Midbrain (tissue), 1 donor: Measurements from ENCODE around the gene RFX1.
"Not testable (repeated sequence)": the region's sequence is repeated elsewhere in the genome, so short reads cannot be mapped to it uniquely, and the experiment has no call there.

ENCODE experiments used
- DNase-seq: peaks from one replicate; lab custom pipeline; 2025; lab: John Stamatoyannopoulos, UW

RFX1 gene

DNA sequence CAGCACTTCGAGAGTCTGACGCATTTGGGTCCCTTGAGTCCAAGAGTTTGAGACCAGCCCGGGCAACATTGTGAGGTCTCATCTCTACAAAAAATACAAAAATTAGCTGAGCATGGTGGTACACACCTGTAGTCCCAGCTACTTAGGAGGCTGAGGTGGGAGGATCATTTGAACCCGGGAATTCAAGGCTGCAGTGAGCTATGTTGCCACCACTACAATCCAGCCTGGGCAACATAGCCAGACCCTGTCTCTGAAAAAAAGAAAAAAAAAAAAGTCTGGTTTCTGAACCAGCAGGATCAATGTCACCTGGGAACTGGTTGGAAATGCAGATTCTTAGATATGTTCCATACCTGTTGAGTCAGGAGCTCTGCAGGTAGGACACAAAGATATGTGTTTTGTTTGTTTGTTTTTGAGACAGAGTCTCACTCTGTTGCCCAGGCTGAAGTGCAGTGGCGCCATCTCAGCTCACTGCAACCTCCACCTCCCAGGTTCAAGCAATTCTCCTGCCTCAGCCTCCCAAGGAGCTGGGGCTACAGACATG, 20.6 kb upstream of the RFX1 start:
- not testable (repeated sequence) for DNase-seq

DNA sequence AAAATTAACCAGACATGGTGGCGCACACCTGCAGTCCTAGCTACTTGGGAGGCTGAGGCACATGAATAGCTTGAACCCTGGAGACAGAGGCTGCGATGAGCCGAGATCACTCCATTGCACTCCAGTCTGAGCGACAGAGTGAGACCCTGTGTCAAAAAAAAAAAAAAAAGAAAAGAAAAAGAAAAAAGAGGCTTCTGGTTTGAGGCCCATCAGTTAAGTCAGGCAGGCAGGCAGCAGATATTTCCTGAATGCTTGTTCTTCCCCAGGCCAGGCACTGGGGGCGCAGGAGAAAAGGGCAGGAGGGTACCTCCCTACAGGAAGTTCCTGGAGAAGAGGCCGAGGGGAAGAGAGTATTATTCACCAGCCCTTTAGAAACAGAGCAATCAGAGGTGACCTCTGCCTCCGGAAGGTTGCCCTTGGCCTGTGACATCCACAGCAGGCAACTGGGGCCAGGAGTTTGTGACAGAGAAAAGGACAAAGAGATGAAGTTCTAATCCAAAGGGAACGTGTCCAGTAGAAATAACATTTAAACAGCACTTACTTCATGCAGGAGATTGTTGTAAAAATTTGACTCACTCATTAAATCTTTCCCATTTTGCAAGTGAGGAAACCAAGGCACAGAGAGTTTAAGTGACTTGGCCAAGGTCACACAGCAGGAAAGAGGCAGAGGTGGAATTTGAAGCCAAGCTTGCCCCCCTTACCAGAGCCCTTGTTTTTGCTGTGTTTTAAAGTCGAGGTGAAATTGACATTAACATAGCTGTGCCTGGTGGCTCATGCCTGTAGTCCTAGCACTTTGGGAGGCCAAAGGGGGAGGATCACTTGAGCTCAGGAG, 17.5 kb upstream of the RFX1 start:
- DNase-seq = no peak

DNA sequence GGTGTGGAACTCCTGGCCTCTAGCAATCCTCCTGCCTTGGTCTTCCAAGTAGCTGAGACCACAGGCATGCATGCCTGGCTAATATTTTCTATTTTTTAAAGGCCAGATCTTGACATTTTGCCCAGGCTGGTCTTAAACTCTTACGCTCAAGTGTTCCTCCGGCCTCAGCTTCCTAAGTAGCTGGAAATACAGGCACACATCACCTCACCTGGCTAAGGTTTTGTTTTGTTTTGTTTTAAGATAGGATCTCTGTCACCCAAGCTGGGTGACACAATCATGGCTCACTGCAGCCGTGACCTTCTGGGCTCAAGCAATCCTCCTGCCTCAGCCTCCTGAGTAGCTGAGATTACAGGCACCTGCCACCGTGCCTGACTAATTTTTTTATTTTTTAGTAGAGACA, 16.3 kb upstream of the RFX1 start:
- DNase-seq = no peak

DNA sequence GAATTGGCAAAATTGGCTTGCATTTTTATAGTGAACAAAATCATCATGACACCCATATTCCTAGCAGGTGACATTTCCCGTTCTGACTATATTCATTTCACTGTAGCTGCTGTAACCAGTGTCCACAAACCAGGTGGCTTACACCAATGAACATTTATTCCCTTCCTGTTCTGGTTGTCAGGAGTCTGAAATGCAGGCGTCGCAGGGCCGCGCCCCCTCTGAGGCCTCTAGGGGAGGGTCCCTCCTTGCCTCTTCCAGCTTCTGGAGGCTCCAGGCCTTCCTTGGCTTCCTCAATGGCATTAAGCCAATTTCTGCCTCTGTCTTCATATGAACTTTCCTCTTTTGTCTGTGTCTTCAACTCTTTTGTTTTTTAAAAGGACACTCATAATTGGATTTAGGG, 15.4 kb upstream of the RFX1 start:
- no peak for DNase-seq

DNA sequence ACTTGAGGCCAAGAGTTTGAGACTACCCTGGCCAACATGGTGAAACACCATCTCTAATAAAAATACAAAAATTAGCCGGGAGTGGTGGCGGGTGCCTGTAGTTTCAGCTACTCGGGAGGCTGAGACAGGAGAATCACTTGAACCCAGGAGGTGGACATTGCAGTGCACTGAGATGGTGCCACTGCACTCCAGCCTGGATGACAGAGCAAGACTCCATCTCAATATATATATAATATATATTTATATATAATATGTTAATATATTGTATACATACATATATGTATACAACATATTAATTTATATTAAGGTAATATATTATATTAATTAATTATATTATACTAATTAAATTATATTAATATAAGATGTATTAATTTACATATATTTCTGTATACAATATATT, 13.6 kb upstream of the RFX1 start:
- not testable (repeated sequence) for DNase-seq

DNA sequence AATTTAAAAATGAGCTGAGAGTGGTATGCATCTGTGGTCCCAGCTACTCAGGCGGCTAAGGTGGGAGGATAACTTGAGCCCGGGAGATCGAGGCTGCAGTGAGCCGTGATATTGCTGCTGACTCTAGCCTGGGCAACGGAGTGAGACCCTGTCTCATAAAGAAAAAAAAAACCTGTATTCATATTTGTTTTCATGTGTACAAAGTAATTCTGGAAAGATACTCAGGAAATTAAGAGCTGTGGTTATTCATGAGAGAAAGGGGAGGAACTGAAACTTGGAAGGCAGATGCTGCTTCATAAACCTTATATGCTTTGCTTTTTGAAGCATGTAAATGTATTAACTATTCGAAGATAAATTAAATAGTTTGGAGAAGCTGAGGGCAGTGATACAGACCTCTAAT, 13.0 kb upstream of the RFX1 start:
- no peak for DNase-seq

DNA sequence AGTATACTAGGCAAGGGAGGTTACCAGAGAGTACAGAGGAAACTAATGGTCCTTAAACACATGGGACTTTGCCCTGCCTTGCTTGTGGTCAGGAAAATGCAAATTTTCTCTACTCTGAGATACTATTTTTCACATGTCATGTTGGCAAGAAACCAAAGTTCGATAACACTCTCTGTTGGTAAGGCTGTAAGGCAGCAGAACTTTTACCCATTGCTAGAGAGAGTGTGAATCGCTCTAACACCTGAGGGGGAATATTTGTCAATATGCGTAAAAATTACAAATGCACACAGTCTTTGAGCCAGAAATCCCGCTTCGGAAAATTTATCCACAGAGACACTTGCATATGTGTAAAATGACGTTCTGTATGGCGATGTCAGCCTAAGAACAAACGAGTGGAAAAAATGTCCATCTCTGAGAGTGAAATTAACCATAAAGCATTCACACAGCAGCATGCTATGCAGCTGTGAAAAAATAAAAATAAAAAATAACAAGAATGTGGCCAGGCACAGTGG, 9.5 kb upstream of the RFX1 start:
- DNase-seq = no peak

DNA sequence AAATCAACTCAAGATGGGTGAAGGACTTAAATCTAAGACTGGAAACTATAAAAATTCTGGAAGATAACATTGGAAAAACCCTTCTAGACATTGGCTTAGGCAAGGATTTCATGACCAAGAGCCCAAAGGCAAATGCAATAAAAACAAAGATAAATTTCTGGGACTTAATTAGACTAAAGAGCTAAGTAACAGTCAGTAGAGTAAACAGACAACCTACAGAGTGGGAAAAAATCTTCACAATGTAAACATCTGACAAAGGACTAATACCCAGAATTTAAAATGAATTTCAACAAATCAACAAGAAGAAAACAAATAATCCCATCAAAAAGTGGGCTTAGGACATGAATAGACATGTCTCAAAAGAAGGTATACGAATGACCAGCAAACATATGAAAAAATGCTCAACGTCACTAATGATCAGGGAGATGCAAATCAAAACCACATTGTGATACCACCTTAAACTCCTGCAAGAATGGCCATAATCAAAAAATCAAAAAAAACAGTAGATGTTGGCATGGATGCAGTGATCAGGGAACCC, 6.3 kb upstream of the RFX1 start:
- DNase-seq = no peak

DNA sequence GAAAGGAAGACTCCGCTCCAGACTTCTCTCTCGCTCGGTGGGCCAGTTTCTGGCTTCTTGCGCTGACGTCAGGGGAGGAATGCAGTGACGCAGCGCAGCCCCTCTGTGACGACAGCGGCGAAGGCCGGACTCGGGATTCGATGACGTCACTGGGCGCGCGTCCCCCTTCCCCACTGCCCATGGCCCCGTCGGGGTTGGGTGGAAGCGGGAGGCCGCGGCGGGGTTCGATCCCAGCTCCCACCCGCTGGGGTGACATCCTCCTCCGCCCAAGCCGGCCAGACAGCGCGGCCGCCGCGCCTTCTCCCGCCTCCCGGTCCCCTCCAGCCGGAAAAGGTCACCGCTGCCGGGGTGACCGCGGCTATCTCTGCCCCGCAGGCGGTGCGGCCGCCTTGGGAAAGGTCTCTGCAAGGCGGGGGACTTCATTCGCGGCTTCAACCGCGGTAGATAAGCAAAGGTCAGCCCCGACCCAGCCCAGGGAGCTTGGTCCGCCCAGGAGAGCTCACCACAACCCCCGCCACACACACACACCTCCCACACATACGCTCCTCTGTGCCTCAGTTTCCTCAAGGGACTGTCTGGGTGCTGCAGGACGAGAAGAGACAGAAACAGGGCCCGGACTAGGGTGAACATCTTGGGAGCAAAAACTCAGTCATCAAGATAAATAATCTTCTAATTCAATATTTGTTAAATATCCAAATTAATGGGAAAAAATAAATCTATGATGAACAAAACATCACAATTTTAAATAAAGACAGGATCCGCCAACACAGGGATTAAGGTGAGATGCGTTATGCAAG, 844 bp upstream of the RFX1 start:
- DNase-seq = no peak

DNA sequence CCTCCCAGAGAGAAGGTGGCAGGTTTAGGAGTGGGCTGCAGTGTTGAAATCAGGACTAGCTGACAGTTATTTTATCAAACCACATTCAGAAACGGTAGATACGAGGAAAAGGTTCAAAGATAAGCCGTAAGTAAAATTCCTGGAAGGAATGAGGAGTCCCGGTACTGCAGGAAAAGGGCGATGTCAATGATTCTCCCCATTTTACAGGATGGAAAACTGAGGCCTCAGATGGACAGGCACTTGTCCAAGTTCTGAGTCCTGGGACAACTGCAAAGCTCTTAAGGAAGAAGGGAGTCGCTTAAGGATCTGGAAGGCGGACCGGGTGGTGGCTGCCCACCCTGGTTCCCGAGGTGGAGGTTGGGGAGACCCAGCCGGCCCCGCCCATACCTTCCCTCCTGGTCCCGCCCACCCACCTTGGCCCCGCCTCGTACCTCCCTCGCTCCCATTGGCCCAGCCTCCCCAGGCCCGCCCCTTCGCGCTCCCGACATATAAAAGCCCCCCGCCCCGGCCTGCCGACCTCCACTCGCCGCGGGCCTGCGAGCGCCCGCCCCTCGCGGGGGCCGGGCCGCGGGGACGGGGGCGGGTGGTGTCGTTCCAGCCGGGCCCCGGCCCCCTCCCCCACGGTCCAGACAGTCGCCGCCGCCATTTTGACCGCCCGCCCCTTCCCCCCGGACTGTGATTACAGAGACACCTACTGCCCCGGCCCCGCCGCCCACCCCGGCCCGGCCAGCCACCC, 603 bp downstream of the RFX1 start:
- peak; percentile 67 for DNase-seq

DNA sequence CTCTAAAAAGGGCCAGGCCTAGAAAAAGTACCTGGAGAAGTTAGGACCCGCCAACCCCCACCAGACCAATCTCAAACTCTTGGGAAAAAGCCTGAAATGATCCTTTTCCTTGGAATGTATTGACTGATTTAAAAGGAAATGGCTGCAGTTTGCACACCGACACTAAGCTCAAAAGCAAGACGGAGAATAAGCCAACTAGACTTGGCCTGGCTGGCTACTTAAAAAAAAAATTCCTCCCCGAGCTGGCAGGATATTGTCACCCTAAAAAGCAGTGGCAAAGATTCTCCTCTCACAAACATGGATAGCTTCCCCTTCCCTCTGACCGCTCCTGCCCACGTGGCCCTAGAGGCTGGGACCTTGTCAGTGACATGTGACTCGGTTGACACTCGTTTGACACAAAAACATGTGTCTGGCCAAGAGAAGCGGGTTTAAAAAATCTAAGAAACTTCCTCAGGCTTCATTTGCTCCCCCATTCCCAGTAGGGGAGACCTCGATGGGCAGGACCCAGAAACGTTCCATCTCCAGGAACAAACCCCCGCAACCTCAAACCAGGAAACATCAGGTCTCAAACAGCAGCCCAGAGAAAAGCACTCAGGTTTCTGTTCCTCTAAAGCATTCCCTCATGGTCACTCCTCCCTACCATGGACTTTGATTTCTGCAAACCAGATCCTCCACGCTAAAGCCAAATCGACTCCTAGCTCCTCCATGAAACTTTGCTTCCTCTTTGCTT, 1.3 kb downstream of the RFX1 start:
- peak; percentile 78 for DNase-seq

DNA sequence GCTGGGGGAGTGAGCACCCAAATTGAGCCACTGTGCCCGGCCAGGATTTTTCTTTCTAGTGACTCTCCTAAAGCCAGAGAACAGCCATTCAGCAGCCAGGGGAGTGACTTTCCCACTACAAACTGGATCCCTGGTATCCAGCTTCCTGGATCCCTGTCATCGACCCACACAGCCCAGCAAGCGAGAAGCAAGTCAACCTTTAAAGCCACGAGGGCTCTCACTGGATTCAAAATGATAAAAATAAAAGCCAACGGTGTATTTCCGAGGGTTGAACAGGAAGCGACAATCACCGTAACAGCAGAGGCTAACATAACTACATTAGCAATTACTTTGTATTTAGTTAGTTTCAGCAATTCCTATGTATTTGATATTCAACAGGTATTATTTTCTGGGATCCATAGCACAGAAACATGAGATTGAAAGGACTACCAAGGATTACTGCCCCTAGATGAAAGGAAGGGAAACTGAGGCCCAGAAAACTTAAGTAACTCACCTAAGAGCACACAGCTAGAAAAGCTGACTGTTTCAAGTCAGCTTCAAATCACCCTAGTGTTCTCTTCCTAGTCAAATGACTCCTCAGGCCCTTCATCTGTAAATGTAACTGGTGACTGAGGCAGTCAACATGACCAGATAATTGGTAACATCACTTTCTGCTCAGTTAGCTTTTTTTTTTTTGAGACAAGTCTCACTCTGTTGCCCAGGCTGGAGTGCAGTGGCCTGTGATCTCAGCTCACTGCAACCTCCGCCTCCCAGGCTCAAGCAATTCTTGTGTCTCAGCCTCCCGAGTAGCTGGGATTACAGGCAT, 2.7 kb downstream of the RFX1 start:
- no peak for DNase-seq

DNA sequence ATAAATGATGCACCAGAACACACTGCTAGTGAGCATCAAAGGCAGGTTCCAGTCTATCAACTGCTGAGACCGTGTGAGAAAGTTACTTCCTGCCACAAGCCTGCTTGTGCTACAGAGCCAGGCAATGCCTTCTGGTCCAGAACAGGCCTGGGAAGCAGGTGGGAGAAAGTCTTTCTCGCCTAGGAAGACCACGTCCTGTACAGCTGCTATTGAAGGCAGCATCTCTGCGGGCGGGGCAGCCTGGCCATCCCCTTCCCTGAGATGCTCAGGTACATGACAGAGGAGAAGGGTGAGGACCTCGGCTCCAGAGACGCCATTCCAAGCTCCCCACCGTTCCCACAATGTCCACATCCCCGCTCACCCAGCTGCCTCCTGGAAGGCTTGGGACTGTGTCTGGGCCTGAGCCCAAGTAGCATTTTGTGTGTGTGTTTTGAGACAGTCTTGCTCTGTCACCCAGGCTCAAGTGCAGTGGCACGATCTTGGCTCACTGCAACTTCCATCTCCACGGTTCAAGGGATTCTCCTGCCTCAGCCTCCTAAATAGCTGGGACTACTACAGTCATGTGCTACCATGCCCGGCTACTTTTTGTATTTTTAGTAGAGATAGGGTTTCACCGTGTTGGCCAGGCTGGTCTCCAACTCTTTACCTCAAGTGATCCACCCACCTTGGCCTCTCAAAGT, 3.4 kb downstream of the RFX1 start:
- no peak for DNase-seq

DNA sequence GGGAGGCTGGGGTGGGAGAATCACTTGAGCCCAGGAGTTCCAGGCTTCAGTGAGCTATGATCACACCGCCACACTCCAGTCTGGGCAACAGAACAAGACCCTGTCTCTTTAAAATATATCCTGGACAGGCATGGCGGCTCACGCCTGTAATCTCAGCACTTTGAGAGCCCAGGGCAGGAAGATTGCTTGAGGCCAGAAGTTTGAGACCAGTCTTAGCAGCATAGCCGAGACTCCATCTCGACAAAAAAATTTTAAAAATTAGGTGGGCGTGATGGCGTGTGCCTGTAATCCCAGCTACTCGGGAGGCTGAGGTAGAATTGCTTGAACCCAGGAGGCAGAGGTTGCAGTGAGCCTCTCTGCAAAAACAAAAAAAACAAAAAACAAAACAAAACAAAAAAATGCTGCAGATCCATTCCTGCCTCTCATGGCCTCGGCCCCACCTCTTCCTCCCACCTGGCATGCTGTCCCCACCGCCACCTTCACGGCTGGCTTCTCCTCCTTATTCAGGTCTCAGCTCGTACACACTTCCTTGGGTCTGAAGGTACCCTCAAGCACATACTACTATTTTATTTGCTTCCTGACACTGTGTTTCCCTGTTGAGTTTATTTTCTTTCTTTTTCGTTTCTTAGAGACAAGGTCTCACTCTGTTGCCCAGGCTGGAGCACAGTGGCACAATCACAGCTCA, 5.3 kb downstream of the RFX1 start:
- no peak for DNase-seq

DNA sequence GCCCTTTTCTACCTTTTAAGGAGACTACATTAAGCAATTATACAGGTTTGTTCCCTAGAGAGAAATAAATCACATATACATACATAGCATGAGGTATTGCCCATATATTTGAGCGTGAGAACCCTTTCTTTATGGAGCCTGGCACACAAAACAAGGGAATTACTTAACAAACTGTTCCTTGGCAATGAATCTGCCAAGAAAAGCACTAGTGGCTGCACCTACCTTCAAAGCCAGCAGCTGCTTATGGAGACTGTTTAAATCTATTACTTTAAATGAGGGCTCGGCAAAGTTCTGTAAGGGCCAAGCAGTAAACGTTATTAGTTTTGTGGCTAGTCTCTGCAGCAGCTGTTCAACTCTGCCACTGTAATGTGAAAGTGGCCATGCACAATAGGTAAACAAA, 7.0 kb downstream of the RFX1 start:
- DNase-seq = no peak

DNA sequence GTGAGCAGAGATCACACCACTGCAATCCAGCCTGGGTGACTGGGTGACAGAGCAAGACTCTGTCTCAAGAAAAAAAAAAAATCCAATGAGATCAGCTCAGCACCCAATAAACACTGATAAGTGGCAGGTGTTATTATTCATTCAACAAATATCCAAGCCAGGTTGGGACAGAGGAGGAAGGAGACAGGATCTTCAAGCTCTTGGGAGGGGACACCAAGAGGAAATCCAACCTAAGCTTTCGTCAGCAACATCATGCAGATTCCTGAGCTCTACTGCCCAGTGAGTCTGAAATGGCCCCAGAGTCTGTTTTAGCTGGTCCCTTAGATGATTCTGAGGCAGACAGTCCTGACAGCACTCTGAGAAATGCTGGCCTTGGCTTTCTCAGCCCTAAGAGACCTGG, 7.7 kb downstream of the RFX1 start:
- DNase-seq = no peak

DNA sequence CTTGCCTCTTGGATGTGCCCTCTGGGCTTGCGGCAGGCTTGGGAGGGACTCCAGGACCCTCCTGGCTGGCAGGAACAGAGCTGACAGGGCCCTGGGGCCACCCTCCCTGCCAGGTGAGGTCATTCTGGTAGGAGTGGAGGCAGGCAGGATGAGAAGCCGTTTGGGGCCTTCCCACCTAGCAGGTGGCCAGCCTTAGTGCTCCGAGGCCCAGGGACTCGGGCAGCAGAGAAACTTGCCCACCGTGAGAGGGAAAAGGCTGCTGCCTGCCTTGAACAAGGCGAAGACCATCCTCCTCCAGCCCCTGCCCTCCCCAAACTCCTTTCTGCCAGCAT, 8.5 kb downstream of the RFX1 start:
- DNase-seq = no peak

DNA sequence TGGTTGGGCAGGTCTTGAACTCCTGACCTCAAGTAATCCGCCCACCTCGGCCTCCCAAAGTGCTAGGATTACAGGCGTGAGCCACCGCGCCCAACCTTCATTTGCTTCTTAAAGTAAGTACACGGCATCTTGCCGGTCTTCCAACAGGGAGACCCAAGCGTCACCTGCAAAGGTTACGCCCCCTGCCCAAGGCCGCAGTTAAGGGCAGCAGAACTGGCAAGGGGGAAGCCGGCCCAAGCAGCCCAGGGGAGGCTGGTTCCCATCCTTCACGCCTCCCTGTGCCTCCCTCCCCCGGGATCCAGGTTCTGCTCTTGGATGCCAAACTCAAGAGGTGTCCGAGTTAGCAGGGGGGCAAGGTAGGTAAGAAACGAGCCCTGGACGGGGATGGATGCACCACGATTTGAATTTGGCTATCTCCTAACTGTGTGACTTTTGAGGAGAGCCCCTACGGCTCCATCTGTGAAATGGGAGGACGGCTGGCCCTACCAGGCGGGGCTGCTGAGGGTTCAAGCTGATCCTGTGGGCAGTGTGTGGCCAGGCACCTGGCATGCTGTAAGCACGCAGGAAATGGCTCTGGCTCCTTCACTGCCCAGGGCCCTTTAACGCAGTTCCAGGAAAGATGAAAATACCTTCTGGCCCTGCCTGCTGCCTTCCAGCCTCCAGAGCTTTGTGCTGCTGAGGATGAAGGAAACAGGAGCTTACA, 9.0 kb downstream of the RFX1 start:
- no peak for DNase-seq
